Measurements from ENCODE around the gene INPP5K. TPM values are rescaled to one million over a fixed set of nuclear protein-coding genes. Genes with fewer than 3 reads are reported as not detected.
"Not testable (repeated sequence)": the region's sequence is repeated elsewhere in the genome, so short reads cannot be mapped to it uniquely, and the experiment has no call there.

The INPP5K gene
- total RNA-seq, 1 donor from 2014 or later: 38.6 TPM

DNA sequence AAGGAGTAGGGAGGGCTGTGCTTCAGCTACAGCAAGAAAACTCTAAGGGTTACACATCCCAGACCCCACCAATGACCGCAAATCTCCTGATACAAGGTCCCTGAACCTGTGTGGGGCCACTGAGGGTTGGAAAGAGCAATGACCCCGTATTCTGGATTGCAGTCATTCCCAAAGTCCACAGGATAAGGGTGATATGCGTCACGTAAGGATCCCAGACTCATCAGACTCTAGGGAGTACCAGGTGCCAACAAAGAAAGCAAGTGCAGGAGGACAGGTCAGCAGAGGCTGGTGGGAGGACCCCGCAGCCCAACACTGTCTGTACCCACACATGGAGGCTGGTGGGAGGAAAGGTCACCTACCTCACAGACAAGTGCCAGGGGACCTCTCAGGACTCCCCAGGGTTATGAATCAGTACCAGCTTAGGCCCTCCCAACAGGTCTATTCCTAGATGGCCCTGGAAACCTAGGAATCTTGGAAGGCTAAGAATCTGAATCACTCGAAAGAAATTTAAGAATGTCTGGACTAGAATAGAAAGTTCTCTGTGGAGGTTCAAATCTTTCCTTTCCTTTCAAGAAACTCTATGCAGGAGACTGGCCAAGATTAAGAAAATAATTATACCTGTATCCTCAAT, 30.0 kb upstream of the INPP5K start:
- no peak for DNase-seq (ENCODE audit: low spot score)

DNA sequence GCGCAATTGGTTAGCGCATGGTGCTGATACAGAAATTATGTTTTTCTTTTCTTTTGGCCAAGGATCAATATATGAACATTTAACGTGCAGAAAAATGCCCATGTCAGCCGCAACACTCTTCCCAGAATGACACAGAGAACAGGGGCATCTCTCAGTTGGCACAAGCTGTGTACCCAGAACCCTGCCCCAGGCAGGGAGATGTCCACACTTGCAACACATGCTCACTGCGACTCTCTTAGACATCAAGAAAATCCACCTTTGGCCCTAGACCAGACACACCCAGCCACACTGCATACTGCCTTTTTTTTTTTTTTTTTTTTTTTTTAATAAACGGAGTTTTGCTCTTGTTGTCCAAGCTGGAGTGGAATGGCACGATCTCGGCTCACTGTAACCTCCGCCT, 29.2 kb upstream of the INPP5K start:
- no peak for DNase-seq (ENCODE audit: low spot score)

DNA sequence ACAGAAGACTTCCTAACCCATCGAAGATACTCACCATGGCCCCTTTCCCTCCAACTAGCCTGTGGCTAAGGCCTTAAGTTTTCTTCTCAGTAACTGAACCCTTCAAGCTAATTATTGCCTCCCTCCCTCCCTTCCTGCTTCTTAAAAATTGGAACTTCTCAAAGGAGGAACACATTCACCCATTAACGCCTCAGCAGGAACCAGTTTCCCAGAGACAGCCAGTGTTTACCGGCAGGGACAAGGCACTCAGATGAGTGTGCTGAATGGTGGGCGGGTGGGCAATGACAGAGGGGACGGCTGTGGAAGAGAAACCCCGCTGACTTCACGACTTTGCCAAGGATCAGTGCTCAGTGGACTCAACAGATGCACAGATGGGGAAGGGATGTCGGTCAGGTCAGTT, 25.9 kb upstream of the INPP5K start:
- DNase-seq (ENCODE audit: low spot score): no peak

DNA sequence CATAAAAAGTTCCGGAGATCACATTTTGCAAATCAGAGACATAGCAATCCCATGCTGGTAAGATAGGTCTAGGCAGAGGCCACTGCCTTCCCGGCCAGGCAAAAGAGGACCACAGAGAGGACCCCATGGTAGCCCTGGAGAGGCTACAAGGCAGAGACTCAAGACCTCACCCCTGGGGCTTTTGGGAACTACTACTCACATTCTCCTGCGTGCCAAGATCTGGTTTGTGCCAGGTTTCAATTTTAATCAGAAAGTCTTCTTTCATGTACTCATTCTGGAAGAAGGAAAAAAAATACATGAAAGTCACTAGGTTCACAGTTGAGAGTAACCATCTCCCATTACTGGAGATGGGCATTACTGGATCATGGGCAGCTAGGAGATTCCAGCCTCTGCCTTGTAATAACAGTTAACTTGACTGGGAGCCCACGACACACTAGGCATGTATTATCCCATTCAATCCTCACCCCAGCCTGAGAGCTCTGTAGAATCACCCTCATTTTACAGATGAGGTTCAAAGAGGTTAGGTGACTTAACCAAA, 25.0 kb upstream of the INPP5K start:
- no peak for DNase-seq (ENCODE audit: low spot score)

DNA sequence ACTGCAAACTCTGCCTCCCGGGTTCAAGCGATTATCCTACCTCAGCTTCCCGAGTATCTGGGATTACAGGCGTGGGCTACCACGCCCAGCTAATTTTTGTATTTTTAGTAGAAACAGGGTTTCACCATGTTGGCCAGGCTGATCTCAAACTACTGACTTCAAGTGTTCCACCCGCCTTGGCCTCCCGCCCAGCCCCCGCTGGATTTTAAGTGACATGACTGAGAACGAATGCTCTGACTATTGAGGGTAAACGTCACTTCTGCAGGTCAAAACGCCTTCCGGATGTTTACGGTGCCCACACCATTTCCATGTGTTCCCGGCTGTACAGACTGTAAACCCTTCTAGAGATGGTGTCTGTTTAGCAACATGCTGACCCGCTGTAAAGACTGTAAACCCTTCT, 23.4 kb upstream of the INPP5K start:
- DNase-seq (ENCODE audit: low spot score): no peak

DNA sequence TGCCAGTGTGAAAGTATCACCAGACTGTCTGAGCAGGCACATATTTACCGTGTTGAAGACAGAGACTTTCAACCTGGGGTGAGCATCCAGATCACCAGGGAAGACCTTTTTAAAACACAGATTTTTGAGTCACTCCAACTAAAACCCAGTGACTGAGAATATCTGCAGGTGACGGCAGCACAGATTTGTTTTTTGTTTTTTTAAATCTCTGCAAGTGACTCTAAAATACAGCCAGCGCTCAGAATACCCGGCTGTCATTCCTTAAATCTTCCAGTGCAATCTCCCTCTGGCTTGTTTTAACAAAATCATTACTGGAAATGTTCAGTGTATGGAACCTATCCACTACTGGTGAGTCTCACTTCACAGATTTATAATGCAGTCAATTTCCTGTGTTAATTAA, 19.3 kb upstream of the INPP5K start:
- DNase-seq (ENCODE audit: low spot score): no peak

DNA sequence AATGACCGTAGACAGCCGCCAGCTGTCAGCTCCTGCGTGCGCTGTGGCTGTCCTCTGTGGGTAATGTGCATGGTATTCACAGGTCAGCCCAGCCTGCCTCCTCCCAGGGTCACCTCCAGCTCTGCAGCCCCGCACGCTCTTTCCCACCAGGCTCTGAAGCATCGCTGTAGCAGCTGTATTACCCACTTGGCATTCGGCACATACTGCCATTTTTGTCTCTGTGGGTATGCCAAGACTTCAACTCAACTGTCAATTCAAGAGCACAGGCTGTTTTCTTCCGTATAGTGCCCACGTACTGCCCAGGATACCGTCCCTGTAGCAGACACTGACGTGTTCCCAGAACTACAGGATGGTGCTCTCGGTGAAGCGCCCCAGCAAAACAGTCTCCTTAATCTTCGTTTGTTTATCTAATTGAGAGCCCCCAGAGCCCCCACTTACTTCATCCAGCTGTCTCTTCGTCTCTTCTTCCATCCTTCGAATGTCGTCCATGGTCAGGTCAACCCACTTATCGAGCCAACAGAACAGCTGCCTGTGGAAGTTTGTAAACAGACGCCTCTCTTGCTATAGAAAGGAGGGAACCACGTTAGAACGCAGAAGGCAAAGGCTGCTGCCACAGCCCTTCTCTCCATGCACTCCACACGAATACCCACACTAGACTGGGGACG, 17.4 kb upstream of the INPP5K start:
- DNase-seq (ENCODE audit: low spot score): no peak

DNA sequence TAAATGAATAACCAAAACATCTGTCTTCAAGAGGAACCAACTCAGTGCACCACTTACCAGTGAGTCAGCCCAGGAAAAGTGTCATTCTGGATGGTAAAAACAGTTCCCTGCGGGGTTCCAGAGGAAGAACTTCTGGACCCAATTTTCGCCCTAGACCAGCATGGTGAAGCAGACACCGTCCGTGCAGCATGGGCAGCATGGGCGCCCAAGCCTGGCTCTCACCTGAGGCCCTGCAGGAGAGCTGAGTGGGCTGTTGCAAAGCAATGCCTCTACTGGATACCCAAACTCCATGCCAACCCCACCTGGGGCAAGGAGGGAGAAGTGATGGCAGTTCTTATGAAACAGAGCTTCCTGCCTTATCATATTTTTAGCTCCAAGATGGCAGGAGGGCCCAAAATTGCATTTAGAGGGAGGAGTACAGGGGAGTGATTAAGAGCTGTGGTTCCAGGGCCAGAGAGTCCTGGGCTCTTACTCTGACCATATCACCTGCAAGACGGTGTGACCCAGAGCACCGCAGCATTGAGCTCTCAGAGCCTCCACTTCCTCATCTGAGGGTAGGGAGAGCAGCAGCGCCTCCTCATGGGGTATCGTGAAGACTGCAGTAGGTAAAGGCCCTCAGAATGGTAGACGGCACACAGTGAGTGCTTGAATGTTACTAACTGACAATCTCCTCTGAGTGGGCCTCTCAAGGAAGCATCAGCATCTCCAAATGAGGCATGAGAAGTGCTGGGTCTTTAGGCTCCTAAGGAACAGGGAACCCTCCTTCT, 16.6 kb upstream of the INPP5K start:
- DNase-seq (ENCODE audit: low spot score): no peak

DNA sequence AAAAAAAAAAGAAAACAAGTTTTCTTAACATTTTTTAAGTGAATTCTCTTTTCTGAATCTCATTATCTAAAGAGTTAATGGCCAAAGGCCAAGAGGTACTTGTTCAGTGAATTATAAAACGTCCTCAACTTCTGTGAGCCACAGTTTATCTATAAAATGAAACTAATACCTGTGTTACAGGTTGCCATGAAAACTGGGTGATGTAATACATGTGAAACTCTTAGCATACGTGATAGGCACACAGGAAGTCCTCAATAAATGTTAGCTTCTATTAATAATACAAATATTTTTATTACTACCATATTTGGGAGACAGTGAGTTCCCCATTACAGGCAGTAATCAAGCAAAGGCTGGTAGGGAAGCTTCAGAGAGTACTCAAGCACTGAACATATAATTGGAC, 13.5 kb upstream of the INPP5K start:
- DNase-seq (ENCODE audit: low spot score): no peak

DNA sequence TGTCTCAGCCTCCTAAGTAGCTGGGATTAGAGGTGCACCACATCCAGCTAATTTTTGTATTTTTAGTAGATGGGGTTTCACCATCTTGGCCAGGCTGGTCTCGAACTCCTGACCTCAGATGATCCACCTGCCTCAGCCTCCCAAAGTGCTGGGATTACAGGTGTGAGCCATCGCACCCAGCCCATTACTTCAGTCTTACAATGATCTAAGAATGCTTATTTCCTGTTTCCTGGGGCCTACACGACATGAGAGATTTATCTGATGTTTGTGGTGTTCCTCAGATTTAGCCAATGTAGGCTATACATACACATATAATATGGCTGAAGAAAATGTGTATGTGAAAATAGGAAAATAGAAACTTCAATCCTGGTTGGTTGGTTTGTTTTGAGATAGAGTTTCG, 10.5 kb upstream of the INPP5K start:
- not testable (repeated sequence) for DNase-seq (ENCODE audit: low spot score)

DNA sequence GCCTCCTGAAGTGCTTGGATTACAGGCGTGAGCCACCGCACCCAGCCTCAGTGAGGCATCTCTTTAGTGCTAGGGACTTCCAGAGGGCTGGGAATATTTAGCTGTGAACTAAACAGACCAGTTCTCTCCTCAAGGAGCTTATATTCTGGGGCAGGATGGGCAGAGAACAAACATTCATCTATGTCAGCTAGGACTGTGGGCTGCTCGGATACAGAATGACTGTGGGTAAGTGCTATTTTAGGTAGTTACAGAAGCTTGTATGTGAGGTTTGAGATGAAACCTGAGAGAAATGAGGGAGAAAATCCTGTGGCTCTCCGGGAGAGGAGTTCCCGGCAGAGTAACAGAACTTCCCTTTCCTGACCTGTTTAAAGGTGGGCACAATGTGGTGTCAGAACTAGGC, 6.2 kb upstream of the INPP5K start:
- no peak for DNase-seq (ENCODE audit: low spot score)

DNA sequence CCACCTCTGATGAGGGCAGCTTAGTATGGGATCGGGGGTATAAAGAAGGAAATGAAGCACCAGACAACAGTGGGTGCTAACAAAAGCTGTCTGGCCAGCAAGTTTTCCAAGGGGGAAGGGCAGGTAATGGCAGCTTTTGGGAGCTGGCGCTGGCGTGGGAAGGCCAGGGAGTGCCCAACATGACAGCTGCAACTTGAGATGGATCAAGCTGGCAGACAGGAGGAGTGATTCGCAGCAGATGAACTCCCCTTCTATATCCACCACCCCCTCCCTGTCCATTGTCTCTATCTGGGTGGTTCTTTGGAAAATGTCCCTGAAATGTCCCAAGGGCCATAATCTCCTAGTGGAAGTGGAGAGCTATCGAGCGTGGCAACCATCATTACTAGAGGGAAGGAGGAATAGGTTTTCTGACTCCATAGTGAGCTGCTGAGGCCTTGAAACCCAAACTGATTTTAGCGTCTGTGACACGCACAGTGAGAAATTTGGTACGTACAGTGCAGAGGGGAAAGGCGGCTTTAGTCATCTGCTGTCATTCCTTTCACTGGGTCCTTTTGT, 4.8 kb upstream of the INPP5K start:
- DNase-seq (ENCODE audit: low spot score): no peak

DNA sequence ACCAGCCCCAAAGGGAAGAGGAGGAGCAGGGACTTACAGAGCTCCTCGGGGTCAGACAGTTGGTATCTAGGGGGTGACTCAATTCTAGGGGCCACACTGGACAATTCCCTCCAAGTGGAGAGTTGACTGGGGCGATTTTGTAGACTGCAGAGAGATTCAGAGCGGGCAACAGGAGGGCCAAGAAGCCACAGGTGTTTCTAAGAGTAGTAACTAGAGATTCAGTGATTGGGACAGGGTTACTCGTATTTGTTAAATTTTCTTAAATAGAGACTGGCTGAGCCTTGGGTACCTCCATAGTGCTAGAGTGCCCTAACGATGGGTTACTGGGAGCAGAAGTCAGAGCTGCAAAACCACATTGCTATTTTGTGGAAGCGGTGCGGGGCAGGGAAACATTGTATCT, 3.3 kb upstream of the INPP5K start:
- DNase-seq (ENCODE audit: low spot score): no peak

DNA sequence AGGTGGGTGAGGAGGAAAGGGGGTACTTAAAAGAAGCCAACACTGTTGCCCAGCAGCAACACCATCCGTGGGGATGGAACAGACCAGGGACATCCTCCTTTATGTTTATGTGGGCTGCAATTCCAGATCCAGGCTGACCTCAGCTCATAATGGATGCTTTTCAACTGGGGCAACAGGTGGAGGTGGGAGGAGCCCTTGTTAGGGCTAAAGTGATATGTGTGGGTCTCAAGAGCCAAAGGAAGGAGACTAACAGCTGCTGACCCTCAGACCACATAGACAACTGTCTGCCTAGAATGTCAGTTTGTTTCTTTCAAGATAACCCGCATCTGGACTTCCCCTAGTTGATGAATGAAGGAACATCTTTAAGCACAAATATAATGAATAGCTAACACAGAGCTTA, 2.0 kb upstream of the INPP5K start:
- DNase-seq (ENCODE audit: low spot score): no peak

DNA sequence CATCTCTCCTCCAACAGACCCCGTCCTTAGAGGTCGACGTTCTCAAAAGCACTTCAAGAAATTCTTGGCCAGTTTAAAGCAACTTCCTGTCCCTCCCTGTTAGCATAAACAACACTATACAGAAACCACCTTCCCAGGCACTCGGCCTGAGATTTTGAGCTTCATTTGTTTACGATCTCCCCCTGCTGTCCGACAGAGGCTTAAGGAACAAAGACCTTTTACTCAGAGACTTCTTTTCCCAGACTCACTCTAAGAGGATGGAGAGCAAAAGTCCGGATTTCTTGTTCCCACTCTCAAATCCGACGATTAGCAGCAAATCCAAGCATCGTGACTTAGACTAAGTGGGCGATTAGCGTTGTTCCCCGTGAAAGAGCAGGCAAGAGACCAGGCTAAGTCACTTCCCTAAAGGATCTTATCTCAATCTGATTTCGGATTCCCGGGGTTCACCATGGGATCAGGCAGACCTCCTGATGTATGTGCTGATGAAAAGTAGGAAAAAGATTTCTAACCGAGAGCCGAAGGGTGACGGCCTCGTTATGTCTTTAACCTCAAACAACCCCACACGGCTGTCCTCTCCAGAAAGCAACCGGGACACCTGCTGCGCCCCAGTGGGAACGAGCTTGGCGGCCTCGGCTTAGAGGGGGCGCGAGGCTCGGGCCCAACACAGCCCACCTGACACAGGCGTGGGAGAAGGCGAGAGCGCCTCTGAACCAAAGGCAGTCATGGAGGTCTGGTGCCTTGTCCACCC, 598 bp downstream of the INPP5K start:
- DNase-seq (ENCODE audit: low spot score): peak; percentile 73

DNA sequence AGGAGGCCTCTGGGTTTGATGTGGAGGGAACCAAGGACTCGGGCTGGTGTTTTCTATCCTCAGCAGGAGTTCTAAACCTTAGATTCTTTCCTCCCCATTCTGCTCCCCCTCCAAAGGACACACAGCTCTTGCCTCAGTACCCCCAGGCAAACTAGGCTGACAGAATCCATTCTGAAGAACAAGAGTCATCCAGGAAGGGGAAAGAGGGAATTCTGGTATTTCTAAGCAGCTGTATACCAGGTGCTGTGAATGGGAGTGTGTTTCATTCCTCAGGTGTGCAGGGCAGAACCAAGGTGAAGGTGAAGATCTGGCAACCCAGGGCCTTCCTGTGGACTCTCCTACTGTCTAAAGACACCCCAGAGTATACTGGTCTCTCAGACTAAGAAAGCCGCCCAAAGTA, 4.1 kb downstream of the INPP5K start:
- DNase-seq (ENCODE audit: low spot score): no peak

DNA sequence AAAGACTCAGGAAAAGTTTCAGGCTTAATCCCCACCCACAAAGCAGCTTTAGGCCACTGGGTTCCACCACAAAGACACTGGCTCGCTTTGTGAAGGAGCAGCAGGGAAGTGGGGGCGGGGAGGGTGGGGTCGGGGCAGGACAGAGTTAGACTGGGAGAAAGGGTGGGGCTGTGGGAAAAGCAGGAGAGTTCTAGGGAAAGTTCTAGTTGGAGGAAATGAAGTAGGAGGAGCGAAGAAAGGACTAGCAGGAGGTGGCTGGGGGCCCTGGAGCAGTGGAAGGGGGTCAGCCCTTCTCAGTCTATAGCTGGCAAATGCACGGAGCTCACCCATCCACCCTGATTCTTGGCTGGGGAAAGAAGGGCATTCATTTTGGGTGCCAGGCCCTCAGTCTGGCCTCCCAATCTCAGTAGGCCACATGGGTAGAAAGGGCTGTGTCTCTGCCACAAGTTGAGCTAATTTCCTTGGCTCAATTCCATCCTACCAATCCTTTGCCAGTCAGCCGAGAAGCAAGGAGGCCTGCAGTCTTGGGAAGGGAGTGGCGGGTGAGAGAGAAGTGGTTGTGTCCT, 4.6 kb downstream of the INPP5K start:
- peak; percentile 50 for DNase-seq (ENCODE audit: low spot score)

DNA sequence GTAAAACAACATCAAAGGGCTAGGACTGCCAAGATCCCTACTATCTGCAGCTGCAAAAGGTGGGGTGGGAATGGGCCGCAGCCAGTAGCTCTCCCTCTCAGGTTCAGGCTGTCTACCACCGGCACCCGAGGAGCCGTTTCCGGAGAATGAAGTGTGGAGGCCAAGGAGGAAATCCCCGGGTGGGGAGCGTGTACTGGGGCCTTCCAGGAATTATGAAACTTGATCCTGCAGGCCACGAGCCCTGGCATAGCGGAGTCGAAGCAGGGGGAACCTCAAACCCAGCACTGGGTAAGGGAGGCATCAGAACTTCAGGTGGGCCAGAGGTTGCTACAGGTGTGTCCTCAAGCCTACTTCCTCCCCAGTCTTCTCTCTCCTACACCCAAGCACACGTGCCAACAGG, 5.1 kb downstream of the INPP5K start:
- DNase-seq (ENCODE audit: low spot score): no peak

DNA sequence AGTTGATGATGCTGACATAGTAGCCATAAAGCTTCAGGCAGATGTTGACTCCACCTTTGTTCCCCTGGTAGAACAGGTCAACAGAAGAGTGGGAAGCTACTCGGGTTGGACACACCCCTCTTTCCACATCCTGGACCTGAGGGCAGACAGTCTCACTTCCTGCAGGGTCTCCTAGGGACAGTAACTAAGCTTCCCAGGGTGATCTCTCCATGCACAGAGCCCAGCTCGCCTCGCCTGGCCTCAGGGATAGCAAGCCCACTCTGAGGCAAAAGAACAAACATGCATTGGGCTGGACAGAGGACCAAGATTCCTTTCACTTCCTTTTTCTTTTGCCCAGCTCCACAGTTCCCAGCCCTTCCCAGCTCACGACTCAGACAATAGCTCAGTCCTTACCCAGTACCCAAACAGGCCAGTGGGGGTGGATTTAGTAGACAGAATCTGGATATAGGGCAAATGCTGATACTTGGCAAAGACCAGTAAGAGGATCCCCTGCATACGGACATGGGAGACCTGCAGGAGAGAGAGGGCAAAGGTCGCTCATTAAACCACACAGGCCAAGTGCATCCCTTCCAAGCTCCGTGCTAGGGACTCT, 7.0 kb downstream of the INPP5K start:
- no peak for DNase-seq (ENCODE audit: low spot score)

DNA sequence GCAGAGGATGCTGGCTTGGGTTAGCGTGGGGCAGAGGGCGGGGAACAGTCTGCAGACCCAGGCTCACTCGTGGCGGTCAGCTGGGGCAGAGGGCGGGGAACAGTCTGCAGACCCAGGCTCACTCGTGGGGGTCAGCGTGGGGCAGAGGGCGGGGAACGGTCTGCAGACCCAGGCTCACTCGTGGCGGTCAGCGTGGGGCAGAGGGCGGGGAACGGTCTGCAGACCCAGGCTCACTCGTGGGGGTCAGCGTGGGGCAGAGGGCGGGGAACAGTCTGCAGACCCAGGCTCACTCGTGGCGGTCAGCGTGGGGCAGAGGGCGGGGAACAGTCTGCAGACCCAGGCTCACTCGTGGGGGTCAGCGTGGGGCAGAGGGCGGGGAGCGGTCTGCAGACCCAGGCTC, 7.7 kb downstream of the INPP5K start:
- not testable (repeated sequence) for DNase-seq (ENCODE audit: low spot score)

DNA sequence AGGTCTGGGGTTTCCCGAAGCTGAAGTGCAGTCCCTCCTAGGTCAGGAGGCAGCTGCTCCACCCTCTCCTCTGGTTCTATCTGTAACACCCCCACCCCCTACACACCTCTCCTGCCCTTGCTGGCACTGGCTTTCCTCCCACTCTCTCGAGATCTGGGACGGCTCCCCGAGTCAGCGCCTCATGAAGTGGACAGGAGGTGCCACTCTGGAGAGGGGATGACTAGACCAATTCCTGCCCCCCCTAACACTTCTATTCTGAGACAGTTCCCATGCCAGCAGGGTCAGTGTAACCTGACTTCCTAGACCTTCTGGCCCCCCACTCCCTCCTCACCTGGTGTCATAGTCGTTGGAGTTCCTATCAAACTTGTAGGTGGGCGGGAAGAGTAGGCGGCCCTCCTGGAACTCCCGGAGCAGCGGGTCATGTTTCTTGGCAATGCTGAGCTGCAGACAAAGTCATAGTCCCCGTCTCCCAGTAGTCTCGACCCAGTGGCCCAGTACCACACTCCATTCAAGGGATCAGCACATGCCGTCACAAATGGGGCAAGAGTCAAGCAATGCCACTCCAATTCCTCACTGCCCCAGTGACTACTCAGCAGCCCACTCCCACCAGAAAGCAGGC, 9.7 kb downstream of the INPP5K start:
- no peak for DNase-seq (ENCODE audit: low spot score)
